T-helper 2 cell treated with Interferon-gamma antibody and Interleukin-4, amounts not matched to agents 5 μg/mL and 100 μg/mL, for 36 hours (primary cell): Measurements from ENCODE around the gene SSR4.

Source experiments
- DNase-seq: peaks from one replicate; pipeline ENCODE4 v3.0.0; 2021; ENCODE audit warnings: low spot score
- H3K27ac Mint-ChIP-seq: one replicate; pipeline ENCODE4 v1.8.0; 2021; ENCODE audit warnings: mild to moderate bottlenecking, mixed read lengths
- H3K27me3 Mint-ChIP-seq: one replicate; pipeline ENCODE4 v1.8.0; 2021; ENCODE audit warnings: low read depth, mixed read lengths
- H3K36me3 Mint-ChIP-seq: one replicate; pipeline ENCODE4 v1.8.0; 2021; ENCODE audit warnings: low read depth, mixed read lengths
- H3K4me1 Mint-ChIP-seq: one replicate; pipeline ENCODE4 v1.8.0; 2021; ENCODE audit warnings: low read depth, mixed read lengths
- H3K4me3 Mint-ChIP-seq: one replicate; pipeline ENCODE4 v1.8.0; 2022; ENCODE audit warnings: mild to moderate bottlenecking, moderate library complexity, mixed read lengths
- H3K9me3 Mint-ChIP-seq: one replicate; pipeline ENCODE4 v1.8.0; 2021; ENCODE audit warnings: mixed read lengths

SSR4 gene

DNA sequence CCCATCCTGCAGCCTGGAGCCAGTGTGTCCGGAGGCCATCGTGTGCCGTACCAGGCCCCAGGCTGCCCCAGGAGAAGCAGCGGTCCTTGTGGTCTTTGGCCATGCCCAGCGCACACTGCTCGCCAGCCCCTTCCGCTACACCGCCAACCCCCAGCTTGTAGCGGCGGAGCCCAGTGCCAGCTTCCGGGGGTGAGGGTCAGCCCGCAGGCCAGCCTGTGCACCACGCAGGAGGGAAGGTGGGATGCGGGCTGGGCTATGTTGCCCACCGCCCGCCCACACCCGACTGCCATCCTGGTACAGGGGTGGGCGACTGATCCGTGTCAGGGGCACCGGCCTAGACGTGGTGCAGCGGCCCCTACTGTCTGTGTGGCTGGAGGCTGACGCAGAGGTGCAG is 21.3 kb upstream of the SSR4 start:
- no peaks in the 10 kb centered on the region for H3K9me3 Mint-ChIP-seq

DNA sequence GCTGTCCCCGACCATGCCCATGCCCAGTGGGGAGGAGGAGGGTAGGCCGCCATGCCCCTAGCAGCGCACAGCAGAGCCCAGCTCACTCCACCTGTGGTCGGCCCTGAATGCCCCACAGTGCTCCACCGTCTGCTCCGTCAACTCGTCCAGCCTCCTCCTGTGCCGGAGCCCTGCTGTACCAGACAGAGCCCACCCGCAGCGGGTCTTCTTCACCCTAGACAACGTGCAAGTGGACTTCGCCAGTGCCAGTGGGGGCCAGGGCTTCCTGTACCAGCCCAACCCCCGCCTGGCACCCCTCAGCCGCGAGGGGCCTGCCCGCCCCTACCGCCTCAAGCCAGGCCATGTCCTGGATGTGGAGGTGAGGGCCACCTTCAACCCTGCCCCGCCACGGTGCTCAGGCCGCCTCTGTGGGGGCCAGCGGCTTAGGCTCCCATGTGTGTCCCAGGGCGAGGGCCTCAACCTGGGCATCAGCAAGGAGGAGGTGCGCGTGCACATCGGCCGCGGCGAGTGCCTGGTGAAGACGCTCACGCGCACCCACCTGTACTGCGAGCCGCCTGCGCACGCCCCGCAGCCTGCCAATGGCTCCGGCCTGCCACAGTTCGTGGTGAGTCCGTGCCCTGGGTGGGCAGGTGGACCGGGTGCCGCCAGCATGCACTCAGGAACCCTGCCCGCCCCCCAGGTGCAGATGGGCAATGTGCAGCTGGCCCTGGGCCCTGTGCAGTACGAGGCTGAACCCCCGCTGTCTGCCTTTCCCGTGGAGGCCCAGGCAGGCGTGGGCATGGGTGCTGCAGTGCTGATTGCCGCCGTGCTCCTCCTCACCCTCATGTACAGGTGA is 20.5 kb upstream of the SSR4 start:
- Mint-ChIP-seq H3K36me3 (no peaks in the 10 kb centered on the region), H3K9me3 (no peaks in the 10 kb centered on the region), H3K4me3 (no peak overlapping the region), H3K27me3 (no peaks in the 10 kb centered on the region), H3K4me1 (no peaks in the 10 kb centered on the region), H3K27ac (no peak overlapping the region)
- no peak for DNase-seq

More for the DNA sequence above, 21.3 kb upstream of the SSR4 start:
- no peaks in the 10 kb centered on the region for H3K36me3 Mint-ChIP-seq
- H3K4me3 Mint-ChIP-seq: no peak overlapping the region
- H3K27ac Mint-ChIP-seq: no peak overlapping the region
- H3K27me3 Mint-ChIP-seq: no peaks in the 10 kb centered on the region
- no peaks in the 10 kb centered on the region for H3K4me1 Mint-ChIP-seq
- no peak for DNase-seq

GRCh38 chrX:153774576-153775292 is 19.7 kb upstream of the SSR4 start:
- Mint-ChIP-seq H3K4me3 (no peak overlapping the region), H3K9me3 (no peaks in the 10 kb centered on the region), H3K27ac (no peak overlapping the region), H3K36me3 (no peaks in the 10 kb centered on the region), H3K27me3 (no peaks in the 10 kb centered on the region), H3K4me1 (no peaks in the 10 kb centered on the region)
- DNase-seq: no peak

GRCh38 chrX:153775293-153776119 is 19.0 kb upstream of the SSR4 start:
- no peaks in the 10 kb centered on the region for H3K9me3 Mint-ChIP-seq
- no peak for DNase-seq
- peaks cover 3% of the 10 kb centered on the region for H3K27me3 Mint-ChIP-seq
- H3K27ac Mint-ChIP-seq: no peak overlapping the region
- no peaks in the 10 kb centered on the region for H3K36me3 Mint-ChIP-seq
- H3K4me1 Mint-ChIP-seq: peaks cover 3% of the 10 kb centered on the region
- no peak overlapping the region for H3K4me3 Mint-ChIP-seq

GRCh38 chrX:153776120-153776599 is 18.3 kb upstream of the SSR4 start:
- no peaks in the 10 kb centered on the region for H3K36me3 Mint-ChIP-seq
- no peak overlapping the region for H3K4me3 Mint-ChIP-seq
- no peak overlapping the region for H3K27ac Mint-ChIP-seq
- H3K27me3 Mint-ChIP-seq: peaks cover 3% of the 10 kb centered on the region
- DNase-seq: no peak
- peaks cover 3% of the 10 kb centered on the region for H3K4me1 Mint-ChIP-seq
- no peaks in the 10 kb centered on the region for H3K9me3 Mint-ChIP-seq

- no peaks in the 10 kb centered on the region for H3K36me3 Mint-ChIP-seq
- peak overlapping the region; percentile 31 for H3K27ac Mint-ChIP-seq
- H3K27me3 Mint-ChIP-seq: peaks cover 3% of the 10 kb centered on the region
- no peak overlapping the region for H3K4me3 Mint-ChIP-seq
- peaks cover 3% of the 10 kb centered on the region for H3K4me1 Mint-ChIP-seq
- DNase-seq: no peak
- no peaks in the 10 kb centered on the region for H3K9me3 Mint-ChIP-seq
Measured at GRCh38 chrX:153776611-153777045, 17.8 kb upstream of the SSR4 start.

- Mint-ChIP-seq H3K4me3 (no peak overlapping the region), H3K36me3 (no peaks in the 10 kb centered on the region), H3K27me3 (peaks cover 3% of the 10 kb centered on the region), H3K4me1 (peaks cover 3% of the 10 kb centered on the region), H3K27ac (no peak overlapping the region), H3K9me3 (no peaks in the 10 kb centered on the region)
- DNase-seq: no peak
Measured at GRCh38 chrX:153777261-153778090, 17.0 kb upstream of the SSR4 start.

DNA sequence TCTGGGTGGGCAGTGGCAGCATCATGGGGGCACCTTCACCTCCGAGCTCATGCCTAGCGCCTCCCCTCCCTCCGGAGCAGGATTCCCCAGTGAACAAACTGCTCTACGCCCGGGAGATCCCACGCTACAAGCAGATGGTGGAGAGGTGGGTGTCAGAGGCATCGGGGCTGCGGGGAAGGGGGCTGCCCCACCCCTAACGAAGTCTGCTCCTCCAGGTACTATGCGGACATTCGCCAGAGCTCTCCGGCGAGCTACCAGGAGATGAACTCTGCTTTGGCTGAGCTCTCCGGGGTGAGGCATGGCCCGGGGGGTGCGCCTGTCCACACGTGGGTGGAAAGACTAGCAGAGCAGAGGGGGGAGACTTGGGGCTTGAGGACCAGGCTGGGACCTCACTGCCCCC is 16.3 kb upstream of the SSR4 start:
- peaks cover 3% of the 10 kb centered on the region for H3K27me3 Mint-ChIP-seq
- no peaks in the 10 kb centered on the region for H3K36me3 Mint-ChIP-seq
- DNase-seq: no peak

DNA sequence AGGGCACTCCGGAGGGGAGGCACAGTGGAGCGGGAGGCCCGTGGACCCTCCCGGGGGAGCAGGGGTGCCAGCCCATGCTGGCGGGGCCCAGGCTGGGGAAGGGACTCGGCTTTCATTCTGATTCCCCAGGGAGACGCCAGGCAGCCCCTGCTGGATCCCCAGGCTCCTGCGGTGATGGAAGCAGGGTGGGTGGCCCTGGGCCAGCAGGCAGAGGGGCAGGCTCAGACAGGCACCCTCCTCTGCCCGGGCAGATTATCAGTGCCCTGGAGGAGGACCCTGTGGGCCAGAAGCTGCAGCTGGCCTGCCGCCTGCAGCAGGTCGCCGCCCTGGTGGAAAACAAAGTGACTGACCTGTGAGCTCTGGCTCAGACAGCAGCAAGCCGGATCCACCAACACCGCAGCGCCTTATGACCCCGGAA is 15.8 kb upstream of the SSR4 start:
- H3K36me3 Mint-ChIP-seq: no peaks in the 10 kb centered on the region
- H3K9me3 Mint-ChIP-seq: no peaks in the 10 kb centered on the region
- H3K27ac Mint-ChIP-seq: no peak overlapping the region
- no peak overlapping the region for H3K4me3 Mint-ChIP-seq
- DNase-seq: no peak
- H3K4me1 Mint-ChIP-seq: peaks cover 3% of the 10 kb centered on the region
- H3K27me3 Mint-ChIP-seq: peaks cover 3% of the 10 kb centered on the region

More for the DNA sequence above, 16.3 kb upstream of the SSR4 start:
- no peak overlapping the region for H3K4me3 Mint-ChIP-seq
- H3K4me1 Mint-ChIP-seq: peaks cover 3% of the 10 kb centered on the region
- H3K27ac Mint-ChIP-seq: no peak overlapping the region
- H3K9me3 Mint-ChIP-seq: no peaks in the 10 kb centered on the region

DNA sequence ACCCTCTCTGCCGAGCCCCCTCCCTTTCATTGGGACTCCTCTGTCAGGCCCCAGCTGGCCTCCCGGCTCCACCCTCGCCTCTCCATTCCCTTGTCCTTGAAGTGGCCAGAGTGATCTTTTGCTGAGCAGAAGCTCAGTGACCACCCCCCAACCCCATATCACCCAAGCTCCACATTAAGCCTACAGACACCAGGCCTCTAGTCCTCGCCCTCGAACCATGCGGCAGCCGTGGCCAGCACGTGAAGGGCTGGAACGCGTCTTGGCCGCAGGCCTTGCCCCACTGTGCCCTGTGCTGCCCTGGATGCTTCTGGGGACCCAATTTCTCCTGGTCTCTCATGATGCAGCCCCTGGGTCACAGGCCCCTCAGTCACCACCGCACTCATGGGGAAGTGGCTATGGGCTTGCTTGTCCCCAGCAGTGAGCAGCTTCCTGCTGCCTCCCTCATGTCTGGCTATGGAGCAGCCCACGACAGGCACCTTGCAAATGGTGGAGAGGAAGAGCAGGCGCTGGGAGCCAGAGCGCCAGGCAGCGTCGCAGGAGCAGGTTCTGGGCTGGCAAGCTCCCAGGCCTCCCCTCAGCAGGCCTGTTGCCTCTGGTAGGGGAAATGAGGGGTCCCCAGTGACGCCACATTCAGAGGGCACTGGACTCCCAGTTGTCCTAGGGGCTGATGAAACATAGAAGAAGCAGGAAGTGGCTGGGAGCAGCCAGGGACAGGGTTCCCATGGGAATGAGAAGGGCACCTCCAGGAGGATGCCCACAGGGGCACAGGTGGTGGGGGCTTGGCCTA is 14.4 kb upstream of the SSR4 start:
- no peak overlapping the region for H3K27ac Mint-ChIP-seq
- no peak for DNase-seq
- peaks cover 3% of the 10 kb centered on the region for H3K27me3 Mint-ChIP-seq
- no peaks in the 10 kb centered on the region for H3K36me3 Mint-ChIP-seq
- no peaks in the 10 kb centered on the region for H3K9me3 Mint-ChIP-seq
- peaks cover 3% of the 10 kb centered on the region for H3K4me1 Mint-ChIP-seq
- no peak overlapping the region for H3K4me3 Mint-ChIP-seq

GRCh38 chrX:153780678-153781427 is 13.6 kb upstream of the SSR4 start, which contains the start of gene SRPK3:
TSS of gene SRPK3 (plus strand) at chrX:153781041. CDS start at chrX:153781087, 46 bp downstream.
- Mint-ChIP-seq H3K9me3 (no peaks in the 10 kb centered on the region), H3K4me1 (peaks cover 3% of the 10 kb centered on the region), H3K27me3 (peaks cover 3% of the 10 kb centered on the region), H3K27ac (no peak within 1 kb of the TSS), H3K4me3 (no peak within 1 kb of the TSS), H3K36me3 (no peaks in the 10 kb centered on the region)
- DNase-seq: no peak

- Mint-ChIP-seq H3K36me3 (no peaks in the 10 kb centered on the region), H3K27me3 (peaks cover 3% of the 10 kb centered on the region), H3K4me1 (peaks cover 3% of the 10 kb centered on the region), H3K9me3 (no peaks in the 10 kb centered on the region), H3K4me3 (no peak overlapping the region), H3K27ac (no peak overlapping the region)
- DNase-seq: no peak
Measured at GRCh38 chrX:153781428-153782047, 12.9 kb upstream of the SSR4 start.
